ENCODE data around the gene CHAD. TPM values are rescaled to one million over a fixed set of nuclear protein-coding genes. Genes with fewer than 3 reads are reported as not detected.

Gene CHAD
- total RNA-seq, 1 donor from 2014 or later, result 0.42 TPM

- ChIA-PET CTCF (no interaction called here), POLR2A (no interaction called here)
- intact Hi-C loops (cut with micrococcal nuclease), result loop anchor here (2.0 kb wide), 2 partner anchors 26 to 56 kb away; partner anchors contain the start of genes ACSF2 and LRRC59
- Mint-ChIP-seq H3K4me1 (peaks cover 33% of the 10 kb centered on the region), H3K36me3 (ENCODE audit: low read depth) (peaks cover 6% of the 10 kb centered on the region), H3K4me3 (peak overlapping the region; percentile 68), H3K27ac (peak overlapping the region; percentile 88), H3K9me3 (no peaks in the 10 kb centered on the region), H3K27me3 (no peaks in the 10 kb centered on the region)
- TF ChIP-seq CTCF (IDR thresholded peaks at IDR 0.05), result no peak
- DNase-seq (no peak), ATAC-seq (ENCODE audit: low read depth) (peak; percentile 89)
These were observed 15.9 kb downstream of the CHAD start for GRCh38 chr17:50452630-50453300.

- TF ChIP-seq CTCF (IDR thresholded peaks at IDR 0.05), result no peak
- peak; percentile 46 for ATAC-seq (ENCODE audit: low read depth)
- Mint-ChIP-seq H3K27ac (peak overlapping the region; percentile 88), H3K4me1 (peaks cover 33% of the 10 kb centered on the region), H3K27me3 (no peaks in the 10 kb centered on the region), H3K36me3 (ENCODE audit: low read depth) (peaks cover 6% of the 10 kb centered on the region), H3K4me3 (peak overlapping the region; percentile 68), H3K9me3 (no peaks in the 10 kb centered on the region)
- POLR2A ChIA-PET, result interaction anchor here (0.6 kb wide), 1 partner anchor 304 kb away, joined by 5 read pairs; no protein-coding TSS in a partner anchor
- intact Hi-C loops (cut with micrococcal nuclease), result loop anchor here (2.0 kb wide), 2 partner anchors 25 to 55 kb away; partner anchors contain the start of genes ACSF2 and LRRC59
- no peak for DNase-seq
- CTCF ChIA-PET, result interaction anchor here (0.6 to 0.7 kb wide), 2 partner anchors 27 to 898 kb away, joined by 3 read pairs; partner anchors contain the start of gene RSAD1
These were observed 16.6 kb downstream of the CHAD start for GRCh38 chr17:50451943-50452629.

- H3K36me3 Mint-ChIP-seq (ENCODE audit: low read depth), result peaks cover 4% of the 10 kb centered on the region
- intact Hi-C loops (cut with micrococcal nuclease), result no loop called here
- POLR2A ChIA-PET, result no interaction called here
- no peak for DNase-seq
- TF ChIP-seq CTCF (IDR thresholded peaks at IDR 0.05), result no peak
- H3K9me3 Mint-ChIP-seq, result no peaks in the 10 kb centered on the region
- H3K27ac Mint-ChIP-seq, result no peak overlapping the region
- peaks cover 22% of the 10 kb centered on the region for H3K4me1 Mint-ChIP-seq
- CTCF ChIA-PET, result no interaction called here
- no peak overlapping the region for H3K4me3 Mint-ChIP-seq
- H3K27me3 Mint-ChIP-seq, result no peaks in the 10 kb centered on the region
- ATAC-seq (ENCODE audit: low read depth), result no peak
These were observed 20.0 kb downstream of the CHAD start for GRCh38 chr17:50448643-50449042.

- H3K9me3 Mint-ChIP-seq, result no peaks in the 10 kb centered on the region
- peaks cover 16% of the 10 kb centered on the region for H3K4me1 Mint-ChIP-seq
- H3K36me3 Mint-ChIP-seq (ENCODE audit: low read depth), result peaks cover 6% of the 10 kb centered on the region
- ChIA-PET CTCF (no interaction called here), POLR2A (no interaction called here)
- no peak overlapping the region for H3K4me3 Mint-ChIP-seq
- intact Hi-C loops (cut with micrococcal nuclease), result no loop called here
- DNase-seq (no peak), ATAC-seq (ENCODE audit: low read depth) (no peak)
- no peak for TF ChIP-seq CTCF (IDR thresholded peaks at IDR 0.05)
- H3K27me3 Mint-ChIP-seq, result no peaks in the 10 kb centered on the region
- H3K27ac Mint-ChIP-seq, result no peak overlapping the region
These were observed 20.6 kb downstream of the CHAD start for GRCh38 chr17:50447870-50448595.
